ENCODE results near the gene PFDN4. TPM values are rescaled to one million over a fixed set of nuclear protein-coding genes. Genes with fewer than 3 reads are reported as not detected.

The PFDN4 gene
- total RNA-seq, 1 donor from 2014 or later: 83.5 TPM

DNA sequence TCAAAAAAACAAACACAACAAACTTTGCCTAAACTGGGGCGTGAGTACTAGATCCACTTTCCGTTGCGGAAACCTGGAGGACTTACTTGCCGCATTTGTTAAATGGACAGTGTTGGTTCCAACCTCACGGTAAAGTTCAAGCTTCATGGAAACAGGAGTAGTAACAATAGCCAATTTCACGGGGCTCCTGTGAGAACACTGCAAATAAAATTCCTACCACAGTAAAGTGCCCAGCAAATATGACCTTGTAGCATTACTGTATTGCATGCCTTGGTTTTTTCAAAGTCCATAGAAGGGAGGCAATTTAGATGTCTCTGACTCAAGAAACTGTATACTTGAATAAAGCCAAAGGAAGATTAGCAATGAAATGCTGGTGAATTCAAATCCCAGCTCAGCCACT, 30.5 kb upstream of the PFDN4 start:
- TF ChIP-seq, protein P1, sequence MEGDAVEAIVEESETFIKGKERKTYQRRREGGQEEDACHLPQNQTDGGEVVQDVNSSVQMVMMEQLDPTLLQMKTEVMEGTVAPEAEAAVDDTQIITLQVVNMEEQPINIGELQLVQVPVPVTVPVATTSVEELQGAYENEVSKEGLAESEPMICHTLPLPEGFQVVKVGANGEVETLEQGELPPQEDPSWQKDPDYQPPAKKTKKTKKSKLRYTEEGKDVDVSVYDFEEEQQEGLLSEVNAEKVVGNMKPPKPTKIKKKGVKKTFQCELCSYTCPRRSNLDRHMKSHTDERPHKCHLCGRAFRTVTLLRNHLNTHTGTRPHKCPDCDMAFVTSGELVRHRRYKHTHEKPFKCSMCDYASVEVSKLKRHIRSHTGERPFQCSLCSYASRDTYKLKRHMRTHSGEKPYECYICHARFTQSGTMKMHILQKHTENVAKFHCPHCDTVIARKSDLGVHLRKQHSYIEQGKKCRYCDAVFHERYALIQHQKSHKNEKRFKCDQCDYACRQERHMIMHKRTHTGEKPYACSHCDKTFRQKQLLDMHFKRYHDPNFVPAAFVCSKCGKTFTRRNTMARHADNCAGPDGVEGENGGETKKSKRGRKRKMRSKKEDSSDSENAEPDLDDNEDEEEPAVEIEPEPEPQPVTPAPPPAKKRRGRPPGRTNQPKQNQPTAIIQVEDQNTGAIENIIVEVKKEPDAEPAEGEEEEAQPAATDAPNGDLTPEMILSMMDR (IDR thresholded peaks at IDR 0.05; ENCODE audit: insufficient read depth, low read length, severe bottlenecking): no peak
- Histone ChIP-seq H3K27me3 (ENCODE audit: control insufficient read depth, insufficient read depth, low read length) (peaks cover 8% of the 10 kb centered on the region), H3K36me3 (ENCODE audit: control insufficient read depth, insufficient read depth, low read length) (no peaks in the 10 kb centered on the region), H3K4me3 (ENCODE audit: low read depth, low read length) (no peak overlapping the region)
- no peak for DNase-seq (ENCODE audit: low read depth)
- FAIRE-seq: no peak

DNA sequence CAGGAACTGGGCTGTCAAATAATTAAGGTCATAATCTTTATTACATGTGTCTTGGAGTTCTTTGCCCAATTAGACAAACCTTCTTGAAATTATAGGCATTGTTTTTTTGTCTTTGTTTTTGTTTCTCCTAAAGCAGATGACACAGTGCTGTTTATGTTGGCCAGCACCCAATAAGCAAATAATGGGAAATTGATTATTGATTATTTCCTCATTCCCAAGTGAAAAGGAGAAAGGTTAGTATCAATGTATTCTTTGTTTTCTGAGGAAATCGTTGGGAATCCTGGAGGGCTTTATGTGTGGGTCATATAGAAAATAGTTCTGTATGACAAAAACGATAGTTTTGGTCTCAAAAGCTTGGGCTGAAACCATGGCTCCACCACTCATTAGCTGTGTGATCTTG, 29.6 kb upstream of the PFDN4 start:
- H3K36me3 ChIP-seq (ENCODE audit: control insufficient read depth, insufficient read depth, low read length): no peaks in the 10 kb centered on the region
- TF ChIP-seq, protein P1 (IDR thresholded peaks at IDR 0.05; ENCODE audit: insufficient read depth, low read length, severe bottlenecking): no peak
- FAIRE-seq: no peak
- no peak overlapping the region for H3K4me3 ChIP-seq (ENCODE audit: low read depth, low read length)
- peaks cover 8% of the 10 kb centered on the region for H3K27me3 ChIP-seq (ENCODE audit: control insufficient read depth, insufficient read depth, low read length)
- no peak for DNase-seq (ENCODE audit: low read depth)

DNA sequence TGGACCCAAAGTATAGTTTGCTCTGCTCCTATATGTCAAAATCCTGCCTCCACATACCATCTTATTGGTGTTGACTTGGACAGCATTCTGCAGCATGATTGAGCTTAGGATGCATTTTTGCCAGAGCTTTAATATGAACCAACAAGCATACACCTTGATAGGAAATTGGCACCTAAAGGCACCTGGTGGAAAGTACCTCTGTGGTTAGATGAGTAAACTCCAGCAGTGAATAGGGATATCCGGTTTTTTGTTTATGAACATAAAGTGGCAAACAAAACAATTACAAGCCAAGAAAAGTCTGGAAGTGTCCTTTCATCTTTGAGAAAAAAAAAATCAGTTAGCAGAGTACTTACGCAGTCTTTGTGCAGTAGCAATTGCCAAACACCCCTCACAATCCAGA, 27.9 kb upstream of the PFDN4 start:
- Histone ChIP-seq H3K4me3 (ENCODE audit: low read depth, low read length) (no peak overlapping the region), H3K27me3 (ENCODE audit: control insufficient read depth, insufficient read depth, low read length) (peaks cover 3% of the 10 kb centered on the region), H3K36me3 (ENCODE audit: control insufficient read depth, insufficient read depth, low read length) (no peaks in the 10 kb centered on the region)
- FAIRE-seq (no peak), DNase-seq (ENCODE audit: low read depth) (peak; percentile 96)
- TF ChIP-seq, protein P1 (IDR thresholded peaks at IDR 0.05; ENCODE audit: insufficient read depth, low read length, severe bottlenecking): no peak

DNA sequence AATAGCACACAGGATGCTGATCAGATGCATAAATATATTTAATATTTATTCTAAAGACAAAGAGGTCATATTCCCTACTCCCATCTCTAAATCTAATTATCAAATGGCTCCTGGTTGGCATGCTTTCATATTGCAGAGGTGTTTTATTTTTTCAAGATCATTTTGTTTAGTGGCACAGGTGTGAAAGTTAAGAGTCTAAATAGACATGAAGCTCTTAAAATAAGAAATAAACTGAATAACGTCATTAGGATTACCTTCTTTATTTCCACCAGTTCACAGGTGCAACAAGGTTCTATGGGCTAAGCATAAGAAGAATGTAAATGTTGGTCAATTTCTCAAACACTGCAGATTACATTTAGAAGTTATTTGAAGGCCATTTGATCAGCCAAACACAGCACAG, 27.0 kb upstream of the PFDN4 start:
- Histone ChIP-seq H3K36me3 (ENCODE audit: control insufficient read depth, insufficient read depth, low read length) (no peaks in the 10 kb centered on the region), H3K27me3 (ENCODE audit: control insufficient read depth, insufficient read depth, low read length) (peaks cover 3% of the 10 kb centered on the region), H3K4me3 (ENCODE audit: low read depth, low read length) (no peak overlapping the region)
- TF ChIP-seq, protein P1 (IDR thresholded peaks at IDR 0.05; ENCODE audit: insufficient read depth, low read length, severe bottlenecking): no peak
- FAIRE-seq (no peak), DNase-seq (ENCODE audit: low read depth) (no peak)

DNA sequence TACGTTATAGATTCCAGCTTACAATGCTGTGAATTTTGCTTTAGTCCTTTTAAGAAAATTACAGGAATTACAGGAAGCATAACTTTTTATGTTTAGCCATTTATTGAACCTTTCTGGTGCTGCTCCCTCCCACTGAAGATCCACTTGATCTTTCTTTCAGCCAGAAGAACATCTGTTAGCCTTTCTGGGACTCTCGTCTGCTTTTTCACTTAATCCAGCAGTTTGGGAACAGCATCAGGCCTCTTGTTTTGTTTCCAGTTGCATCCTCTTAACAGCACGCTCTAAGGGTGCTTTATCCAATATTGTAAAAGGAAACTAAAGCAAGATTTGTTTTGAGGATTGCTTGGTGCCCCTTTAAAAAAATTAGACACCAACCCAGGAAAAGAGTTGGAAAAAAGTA, 23.8 kb upstream of the PFDN4 start:
- H3K36me3 ChIP-seq (ENCODE audit: control insufficient read depth, insufficient read depth, low read length): no peaks in the 10 kb centered on the region
- FAIRE-seq: no peak
- DNase-seq (ENCODE audit: low read depth): no peak
- TF ChIP-seq, protein P1 (IDR thresholded peaks at IDR 0.05; ENCODE audit: insufficient read depth, low read length, severe bottlenecking): no peak
- peaks cover 3% of the 10 kb centered on the region for H3K27me3 ChIP-seq (ENCODE audit: control insufficient read depth, insufficient read depth, low read length)
- no peak overlapping the region for H3K4me3 ChIP-seq (ENCODE audit: low read depth, low read length)

DNA sequence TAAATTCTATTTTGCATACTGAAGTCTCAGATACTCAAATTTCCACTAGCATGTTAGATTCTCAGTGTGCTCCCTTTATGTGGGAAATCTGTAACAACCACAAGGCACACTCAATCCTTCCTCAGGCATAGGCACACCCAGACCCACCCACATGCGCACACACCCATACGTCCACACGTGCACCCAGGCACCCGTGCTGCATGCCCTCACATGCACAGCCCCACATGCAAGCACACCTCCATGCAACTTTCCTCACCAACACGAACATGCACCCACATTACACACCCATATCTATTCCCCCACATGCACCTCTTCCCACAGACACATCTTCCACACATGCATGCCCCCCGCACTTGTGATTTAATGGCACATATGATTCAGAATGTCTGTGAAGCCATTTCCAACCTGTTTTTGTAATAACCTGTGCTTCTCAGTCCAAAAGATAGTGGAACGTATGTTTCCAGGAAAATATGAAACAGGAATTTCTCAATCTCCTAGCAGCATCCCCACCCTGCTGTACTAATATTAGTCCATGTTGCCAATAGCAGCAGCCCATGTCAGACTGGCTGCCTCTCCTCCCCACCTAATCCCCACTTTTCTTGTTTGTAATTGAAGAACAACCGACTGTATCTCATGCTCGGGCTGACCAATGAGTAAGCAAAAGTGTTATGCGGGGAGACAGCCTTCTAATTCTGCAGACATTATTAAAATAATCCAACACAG, 22.8 kb upstream of the PFDN4 start:
- peaks cover 3% of the 10 kb centered on the region for H3K27me3 ChIP-seq (ENCODE audit: control insufficient read depth, insufficient read depth, low read length)
- peak; percentile 94 for FAIRE-seq
- TF ChIP-seq, protein P1 (IDR thresholded peaks at IDR 0.05; ENCODE audit: insufficient read depth, low read length, severe bottlenecking): no peak
- no peak overlapping the region for H3K4me3 ChIP-seq (ENCODE audit: low read depth, low read length)
- DNase-seq (ENCODE audit: low read depth): peak; percentile 68
- H3K36me3 ChIP-seq (ENCODE audit: control insufficient read depth, insufficient read depth, low read length): no peaks in the 10 kb centered on the region

Measured in bronchial epithelial cell (primary cell).